ENCODE results near the gene SPON1.

DNA sequence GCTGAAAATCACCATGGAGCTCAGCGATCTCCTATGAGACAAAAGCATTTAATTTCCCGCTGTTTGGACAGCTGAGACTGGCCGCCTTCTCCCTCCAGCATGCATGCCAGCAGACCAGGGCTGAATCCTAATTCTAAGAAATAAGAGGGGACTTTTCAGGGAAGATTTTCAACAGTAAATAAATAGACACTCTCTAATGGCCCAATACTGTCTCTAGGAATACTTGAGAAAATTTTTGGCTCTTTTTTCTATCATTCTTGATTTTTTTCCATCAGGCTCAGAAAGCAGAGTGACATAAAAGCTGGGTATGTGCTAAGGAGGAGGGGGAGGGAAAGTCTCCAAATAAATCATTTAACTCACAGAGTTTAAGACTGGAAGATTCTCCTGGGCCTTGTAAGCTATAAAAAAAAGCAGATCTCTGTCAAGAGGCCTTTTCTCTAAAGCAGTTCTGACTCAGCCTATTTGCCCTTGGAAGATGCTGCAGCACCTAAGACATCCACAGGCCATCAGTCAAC lies 17.6 kb upstream of the SPON1 start:
- no peak for TF ChIP-seq EZH2 (IDR thresholded peaks at IDR 0.05; ENCODE audit: insufficient read depth, poor library complexity, severe bottlenecking)
- TF ChIP-seq EZH2phosphoT487 (IDR thresholded peaks at IDR 0.05; ENCODE audit: insufficient read depth, low read depth): no peak

Measured in GM23248 (cell line).